ENCODE results near the gene TRIO.

Gene TRIO

GRCh38 chr5:14252793-14253192, 109.7 kb downstream of the TRIO start:
- no peak for DNase-seq

GRCh38 chr5:14254686-14255085, 111.5 kb downstream of the TRIO start:
- no peak for DNase-seq

DNA sequence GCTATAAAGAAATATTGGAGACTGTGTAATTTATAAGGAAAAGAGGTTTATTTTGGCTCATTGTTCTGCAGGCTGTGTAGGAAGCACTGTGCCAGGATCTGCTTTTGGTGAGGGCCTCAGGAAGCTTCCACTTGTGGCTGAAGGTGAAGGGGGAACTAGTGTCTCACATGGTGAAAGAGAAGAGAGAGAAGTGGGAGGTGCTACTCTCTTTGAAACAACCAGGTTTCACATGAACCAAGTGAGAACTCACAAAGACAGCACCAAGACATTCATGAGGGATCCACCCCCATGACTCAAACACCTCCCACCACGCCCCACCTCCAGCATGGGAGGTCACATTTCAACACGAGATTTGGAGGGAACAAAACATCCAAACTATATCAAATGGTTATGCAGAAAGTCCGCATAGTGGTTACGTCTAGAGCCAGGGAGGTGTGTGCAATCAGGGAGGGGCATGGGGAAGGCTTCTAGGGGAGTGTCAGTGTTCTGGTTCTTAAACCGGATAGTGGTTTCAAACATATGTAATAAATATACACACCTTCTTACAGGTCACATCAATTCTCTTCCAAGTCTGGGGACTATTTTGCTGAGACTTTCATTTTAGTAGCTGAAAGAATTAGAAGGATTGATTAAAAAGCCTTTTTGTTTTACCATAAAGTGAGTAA, 113.0 kb downstream of the TRIO start:
- DNase-seq = no peak

DNA sequence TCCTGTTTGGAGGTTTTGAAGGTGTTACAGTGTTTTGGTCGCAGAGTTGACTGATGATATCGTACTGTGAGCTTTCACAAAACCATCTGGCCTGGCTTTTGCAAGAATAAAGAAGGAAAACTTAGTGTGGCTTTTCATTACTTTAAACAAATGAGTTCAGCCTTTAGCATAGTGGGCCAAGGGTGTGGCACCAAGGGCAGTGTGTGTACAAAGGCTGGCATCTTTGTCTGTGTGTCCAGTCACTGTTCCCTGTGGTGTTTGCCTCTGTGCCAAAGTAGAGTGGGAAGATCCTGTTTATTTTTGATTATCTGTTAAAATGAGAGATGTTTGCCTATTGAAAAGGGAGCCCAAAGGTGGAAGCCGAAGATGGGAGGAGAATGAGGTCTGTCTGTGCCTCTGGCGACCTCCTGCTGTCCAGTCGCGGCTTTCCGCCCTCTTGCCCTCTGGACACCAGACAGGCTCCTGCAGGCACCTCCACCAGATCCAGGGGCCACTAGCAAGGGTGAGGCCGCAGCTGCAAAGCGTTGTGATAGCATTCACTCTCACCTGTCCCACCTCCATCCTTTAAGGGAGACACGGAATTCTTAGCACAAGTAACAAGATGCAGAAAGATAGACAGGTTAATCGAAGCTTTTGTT, 113.7 kb downstream of the TRIO start:
- DNase-seq = no peak

DNA sequence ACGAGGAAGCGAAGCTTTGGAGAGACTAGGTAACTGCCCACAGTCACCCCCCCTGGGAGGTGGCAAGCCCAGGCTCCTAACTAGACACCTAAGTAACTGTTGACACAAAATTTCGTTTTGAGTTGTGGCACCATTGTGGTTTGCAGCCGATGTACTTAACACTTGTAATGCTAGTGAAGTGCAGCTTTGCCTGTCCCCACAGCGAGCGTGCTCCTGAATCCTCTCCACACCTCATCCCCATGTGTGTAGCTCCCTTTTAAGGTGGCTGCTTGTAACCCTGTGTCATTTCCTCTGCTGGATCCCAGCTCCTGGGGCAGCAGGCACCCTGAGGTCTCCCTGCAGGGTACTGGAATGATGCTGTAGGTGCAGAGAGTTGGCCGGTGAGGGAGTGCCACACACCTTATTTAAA, 114.9 kb downstream of the TRIO start:
- no peak for DNase-seq

GRCh38 chr5:14258840-14259239, 115.7 kb downstream of the TRIO start:
- DNase-seq = no peak

DNA sequence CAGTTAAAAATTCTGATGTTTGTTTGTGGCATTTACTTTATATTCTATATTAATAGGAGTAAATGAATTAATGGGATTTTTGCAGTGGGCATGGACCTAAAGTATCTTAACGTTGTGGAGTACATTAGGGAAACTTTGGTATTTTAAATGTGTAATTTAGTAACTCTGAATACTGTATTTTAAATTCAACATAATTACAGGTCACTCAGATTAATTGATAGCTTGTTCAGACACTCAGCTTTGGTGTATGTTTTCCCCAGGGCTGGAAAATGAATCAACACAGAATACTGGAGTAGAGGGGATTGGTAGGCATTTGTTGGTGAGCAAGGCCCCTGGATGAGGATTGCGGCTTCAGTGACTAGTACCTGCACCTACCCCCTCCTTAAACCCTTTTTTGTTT, 117.5 kb downstream of the TRIO start:
- no peak for DNase-seq

DNA sequence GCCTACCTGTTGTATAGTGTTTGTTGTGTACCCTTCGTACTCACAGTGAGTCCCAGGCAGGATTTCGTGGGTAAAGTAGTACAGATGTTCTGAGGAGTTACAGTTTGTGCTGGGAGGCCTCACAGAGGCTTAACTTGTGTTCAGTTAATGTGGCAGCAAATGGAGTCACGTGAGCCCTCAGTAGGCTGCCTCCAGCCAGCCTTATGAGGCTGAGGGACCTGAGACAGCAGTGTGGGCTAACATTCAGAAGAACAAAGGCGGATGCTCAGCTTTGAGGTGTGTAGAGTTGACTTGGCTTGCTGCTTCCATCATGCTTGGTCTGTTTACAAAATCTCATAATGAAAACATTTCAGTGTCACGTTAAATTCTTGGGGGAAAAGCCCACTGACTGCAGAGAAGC, 118.1 kb downstream of the TRIO start:
- DNase-seq = no peak

- no peak for DNase-seq
These were observed 118.9 kb downstream of the TRIO start for GRCh38 chr5:14261856-14262611.

DNA sequence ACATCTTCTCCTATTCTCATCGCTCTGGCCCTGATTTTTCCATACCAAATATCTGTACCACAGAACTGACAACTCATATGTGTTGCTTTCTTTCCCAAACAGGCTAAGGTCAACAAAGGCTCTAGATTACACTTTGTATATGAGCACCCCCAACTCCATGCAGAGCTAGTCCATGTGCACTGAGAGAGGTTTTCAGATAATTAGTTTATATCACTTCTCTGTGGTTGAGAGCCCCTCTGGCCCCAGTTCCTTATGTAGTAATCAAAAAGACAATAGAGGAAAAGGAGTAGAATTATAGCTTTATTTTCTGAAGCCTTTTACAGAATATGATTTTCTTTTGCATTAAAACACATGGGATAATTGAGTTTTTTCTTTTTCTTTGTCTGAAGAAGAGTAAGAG, 120.0 kb downstream of the TRIO start:
- no peak for DNase-seq

GRCh38 chr5:14263699-14264098, 120.6 kb downstream of the TRIO start:
- peak; percentile 45 for DNase-seq

- DNase-seq = peak; percentile 88
These were observed 121.6 kb downstream of the TRIO start for GRCh38 chr5:14264605-14265316.

DNA sequence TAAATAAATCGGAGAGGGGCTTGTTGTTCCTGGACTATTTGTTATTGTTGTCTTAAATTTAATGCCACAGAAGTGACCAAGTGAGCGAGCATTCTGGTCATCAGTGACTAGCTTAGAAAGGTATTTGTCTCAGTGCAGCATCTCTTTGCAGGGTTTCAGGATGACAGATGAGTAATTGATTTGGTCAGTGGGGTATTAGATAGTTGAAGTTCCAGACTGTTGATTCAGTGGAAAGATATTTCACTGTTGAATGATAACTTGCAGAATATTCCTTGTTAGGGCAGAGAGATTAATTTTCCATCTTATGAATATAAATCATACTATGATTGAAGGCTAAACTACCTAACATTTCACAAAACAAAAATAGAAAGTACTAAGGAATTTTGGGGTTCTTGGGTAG, 122.4 kb downstream of the TRIO start:
- no peak for DNase-seq

- no peak for DNase-seq
These were observed 123.0 kb downstream of the TRIO start for GRCh38 chr5:14266171-14266570.

GRCh38 chr5:14266686-14267085, 123.5 kb downstream of the TRIO start:
- peak; percentile 11 for DNase-seq

GRCh38 chr5:14267166-14267838, 124.2 kb downstream of the TRIO start:
- DNase-seq = no peak

DNA sequence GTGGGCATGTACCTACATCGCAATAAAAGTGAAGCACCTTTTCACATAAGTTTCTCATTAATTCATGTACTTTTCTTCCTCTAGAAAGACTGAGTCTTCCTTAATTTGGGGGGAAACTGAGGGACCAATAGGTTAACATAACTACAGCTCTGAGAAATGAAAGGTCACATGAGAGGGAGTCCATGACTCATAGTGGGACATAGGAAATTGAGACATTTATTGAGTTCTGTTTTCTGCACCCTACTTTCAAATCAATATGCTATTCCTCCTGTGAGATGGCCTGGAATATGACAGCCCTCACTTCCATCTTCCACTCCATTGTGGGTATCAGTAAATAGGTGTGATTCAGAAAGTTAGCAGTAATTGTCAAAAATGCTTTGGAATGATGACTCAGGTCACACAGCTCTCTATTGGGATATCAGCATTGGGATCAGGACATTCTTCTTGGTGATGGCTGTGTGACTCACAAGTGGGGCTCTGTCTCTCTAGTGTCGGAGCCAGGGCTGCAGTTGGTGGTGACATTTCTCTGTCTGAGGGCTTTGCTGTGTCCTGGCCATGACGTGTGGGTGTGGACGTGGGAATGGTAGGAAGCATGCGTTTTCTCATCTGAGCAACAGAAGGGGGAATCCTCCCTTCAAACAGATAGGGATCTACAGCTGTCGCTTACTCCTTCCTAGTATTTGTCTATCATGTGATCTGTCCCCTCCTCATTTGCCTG, 125.0 kb downstream of the TRIO start:
- no peak for DNase-seq

DNA sequence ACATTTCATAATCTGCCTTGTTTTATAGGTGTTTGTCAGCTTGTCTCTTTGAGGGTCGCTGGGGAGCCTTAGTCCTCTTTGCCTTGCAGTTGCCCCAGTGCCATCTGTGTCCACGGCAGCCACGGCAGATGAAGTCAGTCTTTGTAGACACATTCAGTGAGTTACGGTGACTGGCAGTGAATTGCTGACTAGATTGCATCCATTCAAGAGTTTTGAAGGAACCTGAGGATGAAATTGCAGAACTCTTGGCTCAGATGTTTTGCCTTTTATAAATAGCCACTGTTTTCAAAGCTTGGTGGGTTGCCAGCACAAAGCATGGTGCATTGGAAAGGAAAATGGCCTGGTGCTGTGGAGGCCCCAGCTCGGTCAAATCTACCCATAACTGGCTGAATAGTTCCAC, 125.6 kb downstream of the TRIO start:
- DNase-seq = no peak

- no peak for DNase-seq
These were observed 126.3 kb downstream of the TRIO start for GRCh38 chr5:14269395-14269794.

DNA sequence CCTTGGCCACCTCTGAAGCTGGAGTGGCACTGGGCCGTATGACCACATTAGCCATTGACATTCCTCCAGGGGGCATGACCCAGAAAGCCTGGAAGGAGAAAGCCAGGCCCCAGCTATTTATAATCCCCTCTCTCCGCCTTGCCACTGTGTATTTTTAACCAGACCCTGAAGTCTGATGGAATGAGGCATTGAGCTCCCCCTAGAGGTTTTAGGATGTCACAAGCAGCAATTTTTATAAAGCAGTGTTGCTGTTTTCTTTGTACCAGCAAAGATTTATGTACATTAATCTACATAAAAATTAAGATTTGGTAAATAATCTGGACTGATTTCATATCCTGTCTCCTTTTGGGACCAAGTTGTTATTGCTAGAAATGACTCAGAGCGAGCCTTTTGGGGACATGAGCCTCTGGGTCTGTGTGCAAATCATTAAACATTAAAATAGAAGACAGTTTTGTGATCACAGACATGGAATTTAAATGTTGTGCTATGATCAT, 127.1 kb downstream of the TRIO start:
- peak; percentile 66 for DNase-seq

GRCh38 chr5:14272548-14273205, 129.5 kb downstream of the TRIO start:
- no peak for DNase-seq

Measured in NCI-H1436 (cell line).